GM19463 (cell line): ENCODE measurements around the gene CA6.
"Not testable (repeated sequence)": the region's sequence is repeated elsewhere in the genome, so short reads cannot be mapped to it uniquely, and the experiment has no call there.

Experiments used
- ATAC-seq: cut with Tn5 transposase; IDR thresholded peaks from one replicate; pipeline ENCODE4 v1.9.1; 2021; ENCODE audit warnings: mild to moderate bottlenecking, moderate library complexity; ENCODE audit not compliant: unreplicated experiment

The CA6 gene

DNA sequence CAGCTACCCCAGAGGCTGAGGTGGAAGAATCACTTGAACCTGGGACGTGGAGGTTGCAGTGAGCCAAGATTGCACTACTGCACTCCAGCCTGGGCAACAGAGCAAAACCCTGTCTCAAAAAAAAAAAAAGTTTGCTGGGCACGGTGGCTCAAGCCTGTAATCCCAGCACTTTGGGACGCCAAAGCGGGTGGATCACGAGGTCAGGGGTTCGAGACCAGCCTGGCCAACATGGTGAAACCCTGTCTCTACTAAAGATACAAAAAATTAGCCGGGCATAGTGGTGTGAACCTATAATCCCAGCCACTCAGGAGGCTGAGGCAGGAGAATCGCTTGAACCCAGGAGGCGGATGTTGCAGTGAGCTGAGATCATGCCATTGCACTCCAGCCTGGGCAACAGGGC is 23.2 kb downstream of the CA6 start:
- ATAC-seq = not testable (repeated sequence)

DNA sequence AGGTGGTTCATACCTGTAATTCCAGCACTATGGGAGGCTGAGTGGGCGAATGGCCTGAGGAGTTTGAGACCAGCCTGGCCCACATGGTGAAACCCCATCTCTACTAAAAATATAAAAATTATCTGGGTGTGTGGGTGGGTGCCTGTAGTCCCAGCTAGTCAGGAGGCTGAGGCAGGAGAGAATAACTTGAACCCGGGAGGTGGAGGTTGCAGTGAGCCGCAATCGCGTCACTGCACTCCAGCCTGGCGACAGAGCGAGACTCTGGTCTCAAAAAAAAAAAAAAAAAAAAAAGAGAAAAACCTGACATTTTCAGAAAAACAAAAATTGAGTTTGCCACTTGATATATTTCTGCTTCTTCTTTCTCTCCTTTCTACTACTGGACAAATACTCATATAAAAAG is 24.3 kb downstream of the CA6 start:
- ATAC-seq = no peak

DNA sequence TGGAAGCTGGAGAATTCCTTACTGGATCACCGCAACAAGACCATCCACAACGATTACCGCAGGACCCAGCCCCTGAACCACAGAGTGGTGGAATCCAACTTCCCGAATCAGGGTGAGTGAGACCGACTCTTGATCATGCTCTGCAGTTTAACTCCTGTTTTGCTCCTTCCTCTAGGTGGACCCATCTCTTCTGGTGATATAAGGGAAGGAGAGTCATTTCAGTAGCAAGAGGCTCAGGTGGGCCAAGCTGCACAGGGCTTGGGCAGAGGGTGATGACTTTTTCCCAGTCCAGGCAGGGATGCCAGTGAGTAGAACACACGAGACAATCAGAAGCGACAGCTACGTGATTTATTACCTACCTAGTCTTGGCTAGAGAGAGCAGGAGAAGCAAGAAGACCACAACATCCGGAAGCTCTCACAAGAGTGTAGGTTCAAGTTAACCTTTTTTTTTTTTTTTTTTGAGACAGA is 25.2 kb downstream of the CA6 start:
- no peak for ATAC-seq

DNA sequence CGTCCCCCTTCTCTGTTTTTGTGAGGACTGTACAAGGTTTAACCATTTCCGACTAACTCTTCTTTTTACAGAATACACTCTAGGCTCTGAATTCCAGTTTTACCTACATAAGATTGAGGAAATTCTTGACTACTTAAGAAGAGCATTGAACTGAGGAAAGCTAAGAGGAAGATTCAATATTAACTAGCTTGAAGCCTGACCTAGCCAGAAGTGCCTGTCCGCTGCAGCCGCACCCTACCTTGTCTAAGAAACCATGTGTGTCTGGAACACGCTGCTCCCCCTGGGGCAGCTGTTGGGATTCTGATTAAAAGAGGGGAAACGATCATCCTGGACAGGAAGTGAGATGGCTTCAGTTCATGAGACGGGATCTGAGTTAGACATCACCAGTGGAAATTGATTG is 28.9 kb downstream of the CA6 start:
- ATAC-seq = no peak

DNA sequence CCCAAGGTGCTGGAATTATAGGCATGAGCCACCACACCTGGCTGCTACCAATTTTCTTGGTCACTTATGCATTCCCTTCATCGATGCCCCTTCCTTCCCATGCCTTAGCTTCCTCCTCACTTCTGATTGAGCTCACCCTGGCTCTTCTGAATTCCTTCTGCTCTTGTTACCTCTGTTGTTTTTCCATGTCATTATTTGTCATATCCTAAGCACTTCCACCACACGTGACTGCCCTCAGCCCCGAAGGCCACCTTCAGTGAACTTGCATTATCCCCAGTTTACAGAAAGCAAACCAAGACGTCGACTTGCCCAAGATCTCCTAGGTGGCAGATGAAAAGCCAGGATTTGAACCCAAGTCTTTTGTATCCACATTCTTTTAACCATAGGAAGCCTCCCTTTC is 30.7 kb downstream of the CA6 start:
- ATAC-seq = no peak

DNA sequence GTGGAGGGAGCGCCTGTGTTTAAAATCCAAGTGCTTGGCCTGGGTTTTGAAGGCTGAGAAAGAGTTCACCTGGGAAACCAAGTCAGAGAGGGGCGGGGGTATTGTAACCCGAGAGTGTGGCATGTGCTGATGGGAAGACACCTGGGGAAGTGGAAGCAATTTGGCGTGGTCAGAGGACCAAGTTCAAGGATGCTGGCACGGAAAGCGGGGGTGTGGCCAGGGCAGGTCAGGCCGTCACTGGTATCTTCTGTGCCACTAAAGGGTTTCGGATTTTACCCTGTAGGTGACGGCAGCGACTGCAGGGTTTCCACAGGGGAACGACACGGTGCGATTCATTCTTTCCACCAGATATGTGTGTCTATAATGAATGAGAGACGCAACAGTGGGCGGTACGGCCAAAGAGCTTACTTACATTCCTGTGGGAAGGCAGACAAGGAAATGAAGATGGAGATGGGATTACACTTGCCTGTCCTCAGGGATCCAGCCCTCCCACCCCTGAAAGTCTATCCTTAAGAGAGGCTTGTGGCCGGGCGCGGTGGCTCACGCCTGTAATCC is 31.3 kb downstream of the CA6 start:
- no peak for ATAC-seq

DNA sequence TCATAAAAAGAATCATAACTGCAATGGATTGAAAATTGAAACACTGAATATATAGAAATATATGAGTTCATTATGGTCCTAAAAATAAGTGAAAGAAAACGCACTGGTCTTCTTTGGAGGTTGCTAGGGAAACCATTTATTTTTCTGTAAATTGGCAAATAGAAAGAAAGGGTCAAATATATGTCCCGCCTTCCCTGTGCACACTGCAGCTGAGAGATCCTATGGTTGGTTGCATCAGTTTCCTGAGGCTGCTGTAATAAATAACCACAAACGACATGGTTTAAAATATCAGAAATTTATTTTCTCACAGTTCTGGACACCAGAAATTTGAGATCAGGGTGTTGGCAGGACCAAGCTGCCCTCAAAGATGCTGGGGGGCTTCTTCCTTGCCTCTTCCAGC is 35.0 kb downstream of the CA6 start:
- ATAC-seq = no peak

DNA sequence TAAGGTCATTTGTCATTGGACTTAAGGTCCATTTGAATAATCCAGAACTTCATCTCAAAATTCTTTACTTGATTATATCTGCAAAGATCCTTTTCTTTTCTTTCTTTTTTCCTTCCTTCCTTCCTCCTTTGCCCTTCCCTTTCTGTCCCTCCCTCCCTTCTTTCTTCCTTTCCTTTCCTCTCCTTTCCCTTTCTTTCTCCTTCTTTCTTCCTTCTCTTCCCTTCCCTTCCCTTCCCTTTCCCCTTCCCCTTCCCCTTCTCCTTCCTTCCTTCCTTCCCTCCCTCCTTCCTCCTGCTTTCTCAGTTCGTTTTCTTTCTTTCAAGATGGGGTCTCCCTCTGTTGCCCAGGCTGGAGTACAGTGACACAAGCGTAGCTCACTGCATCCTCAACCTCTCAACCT is 35.5 kb downstream of the CA6 start:
- ATAC-seq = no peak

DNA sequence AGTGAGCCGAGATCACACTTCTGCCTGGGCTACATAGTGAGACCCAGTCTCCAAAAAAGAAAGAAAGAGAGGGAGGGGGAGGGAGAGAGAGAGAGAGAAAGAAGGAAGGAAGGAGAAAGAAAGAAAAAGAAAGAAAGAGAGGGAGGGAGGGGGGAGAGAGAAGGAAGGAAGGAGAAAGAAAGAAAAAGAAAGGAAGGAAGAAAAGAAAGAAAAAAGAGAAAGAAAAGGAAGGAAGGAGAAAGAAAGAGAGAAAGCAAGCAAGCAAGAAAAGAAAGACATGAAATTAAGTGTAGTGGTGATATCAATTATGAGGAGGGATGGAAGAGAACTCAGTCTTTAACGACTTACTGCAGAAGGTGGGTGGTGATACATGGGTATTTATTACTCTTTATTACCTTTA is 38.5 kb downstream of the CA6 start:
- no peak for ATAC-seq

DNA sequence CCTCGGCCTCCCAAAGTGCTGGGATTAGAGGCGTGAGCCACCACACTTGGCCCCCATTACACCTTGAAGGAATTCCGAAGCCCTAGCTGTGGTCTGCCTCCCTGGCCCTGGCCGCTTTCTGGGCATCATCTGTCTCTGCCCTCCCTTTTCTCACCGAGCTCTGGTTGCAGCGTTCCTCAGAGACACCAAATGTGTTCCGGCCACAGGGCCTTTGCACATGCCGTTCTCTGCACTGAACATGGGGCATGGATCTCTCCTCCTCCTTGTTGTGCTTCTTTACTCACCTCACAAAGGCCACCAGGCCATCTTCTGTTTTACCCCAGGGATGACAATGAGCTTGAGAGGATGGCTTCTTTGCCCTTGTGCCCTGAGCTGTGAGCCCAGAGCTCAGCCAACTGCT is 39.3 kb downstream of the CA6 start:
- no peak for ATAC-seq

DNA sequence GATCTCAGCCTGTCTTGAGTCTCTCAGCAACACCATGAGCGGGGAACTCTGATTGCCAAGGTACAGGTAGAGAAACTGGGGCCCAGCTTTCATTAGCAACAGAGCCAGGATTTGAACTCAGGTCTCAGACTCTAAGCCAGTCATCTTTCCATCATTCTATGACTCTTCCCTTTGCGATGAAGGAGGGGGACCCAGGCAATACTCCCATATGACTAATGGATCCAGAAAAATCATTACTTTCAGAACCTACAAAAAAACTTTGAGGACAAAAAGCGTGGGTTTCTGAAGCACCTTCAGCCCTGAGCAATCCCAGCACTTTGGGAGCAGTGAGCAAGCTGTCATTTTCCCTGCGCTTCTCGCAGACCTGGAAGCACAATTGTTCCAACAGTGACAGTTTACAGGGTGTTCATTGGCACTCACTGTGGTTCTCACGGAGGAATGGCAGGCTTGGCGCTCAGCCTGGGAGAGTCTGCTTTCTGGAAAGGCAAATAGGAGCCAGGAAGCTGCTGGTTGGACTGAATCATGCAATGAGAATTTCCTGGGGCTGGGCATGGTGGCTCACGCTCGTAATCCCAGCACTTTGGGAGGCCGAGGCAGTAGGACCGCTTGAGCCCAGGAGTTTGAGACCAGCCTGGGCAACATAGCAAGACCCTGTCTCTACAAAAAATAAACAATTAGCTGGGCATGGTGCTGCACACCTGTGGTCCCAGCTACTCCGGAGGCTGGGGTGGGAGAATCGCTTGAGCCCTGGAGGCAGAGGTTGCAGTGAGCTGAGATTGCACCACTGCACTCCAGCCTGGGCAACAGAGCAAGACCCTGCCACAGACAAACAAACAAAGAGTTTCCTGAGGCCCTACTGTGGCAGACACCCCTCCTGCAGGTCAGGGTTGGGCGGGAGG is 40.5 kb downstream of the CA6 start:
- no peak for ATAC-seq

DNA sequence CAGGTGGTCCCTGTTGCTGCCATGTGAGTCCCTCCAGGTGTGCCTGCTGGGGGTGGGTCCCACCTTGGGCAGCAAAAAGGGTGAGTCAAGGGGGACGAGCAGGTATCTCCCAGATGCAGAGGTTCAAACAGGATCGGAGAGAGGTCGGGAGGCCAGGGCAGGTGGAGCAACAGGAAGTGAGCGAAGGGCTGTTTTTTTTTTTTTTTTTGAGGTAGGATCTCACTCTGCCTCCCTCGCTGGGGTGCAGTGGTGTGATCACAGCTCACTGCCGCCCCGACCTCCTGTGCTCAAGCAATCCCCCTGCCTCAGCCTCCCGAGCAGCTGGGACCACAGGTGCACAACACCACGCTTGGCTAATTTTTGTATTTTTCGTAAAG is 41.1 kb downstream of the CA6 start:
- no peak for ATAC-seq

DNA sequence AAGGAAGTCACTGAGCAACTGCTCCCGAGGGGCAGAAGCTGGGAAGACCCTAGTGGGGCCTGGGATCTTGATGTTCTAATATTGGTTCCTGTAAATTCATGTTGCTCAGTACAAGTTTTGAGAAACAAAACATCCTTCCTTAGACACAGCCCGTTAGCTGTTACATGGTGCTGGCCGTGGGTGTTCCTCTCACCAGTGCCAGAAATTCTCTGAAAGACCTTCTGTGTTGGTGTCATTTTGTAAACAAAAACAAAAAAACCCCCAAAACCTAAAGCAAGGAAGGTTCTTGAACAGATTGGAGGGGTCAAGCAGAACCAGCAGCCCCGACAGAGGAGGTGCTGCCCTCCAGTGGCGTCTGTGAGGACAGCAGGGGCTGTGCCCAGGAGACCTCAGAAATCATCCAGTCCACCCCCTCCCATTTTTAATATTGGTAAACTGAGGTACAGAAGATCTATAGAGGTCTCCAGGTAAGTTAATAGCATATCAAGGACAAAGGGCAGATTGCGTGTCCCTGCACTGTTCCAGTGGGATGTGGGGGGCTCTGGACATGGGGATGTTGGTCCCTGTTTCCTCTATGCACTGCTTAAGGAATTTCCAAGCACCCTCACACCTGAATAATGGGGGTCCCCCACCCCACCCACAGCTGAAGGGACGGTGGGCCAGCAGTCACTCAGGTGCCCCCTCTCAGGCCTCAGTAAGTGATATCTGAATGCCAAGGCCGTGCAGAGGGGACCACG is 42.4 kb downstream of the CA6 start:
- no peak for ATAC-seq

DNA sequence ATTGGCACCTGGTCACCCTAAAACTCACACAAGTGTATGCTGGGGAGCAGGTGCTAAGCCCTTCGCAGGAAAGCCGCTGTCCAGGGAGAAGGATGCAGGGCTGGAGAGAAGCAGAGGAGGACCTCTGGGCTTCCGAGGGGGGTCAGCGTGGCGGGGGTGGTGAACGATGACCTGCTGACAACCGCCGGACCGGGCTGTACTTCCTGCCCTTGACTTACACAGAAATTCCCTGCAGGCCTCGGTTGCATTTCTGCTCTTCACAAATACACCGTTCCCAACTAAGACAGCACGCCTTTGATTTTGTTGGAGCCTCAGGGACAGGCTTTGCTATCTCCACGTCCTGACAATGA is 42.9 kb downstream of the CA6 start:
- no peak for ATAC-seq

DNA sequence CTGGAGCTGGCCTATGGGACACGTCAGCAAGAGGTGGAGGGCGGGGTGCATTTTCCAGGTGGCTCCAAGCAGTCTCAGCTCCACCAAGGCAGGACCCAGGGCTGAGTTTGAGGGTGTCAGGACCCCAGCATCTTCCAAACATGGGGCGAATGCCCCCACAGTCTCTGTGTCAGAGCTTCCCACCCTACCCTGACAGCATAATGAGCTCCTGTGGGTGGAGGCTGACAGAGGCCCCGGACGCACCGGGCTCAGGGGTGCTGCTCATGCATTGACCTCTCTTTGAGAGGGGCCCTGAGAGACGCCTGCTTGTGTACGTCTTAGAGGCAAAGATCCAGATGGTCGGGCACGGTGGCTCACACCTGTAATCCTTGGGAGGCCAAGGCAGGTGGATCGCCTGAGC is 43.4 kb downstream of the CA6 start:
- no peak for ATAC-seq

DNA sequence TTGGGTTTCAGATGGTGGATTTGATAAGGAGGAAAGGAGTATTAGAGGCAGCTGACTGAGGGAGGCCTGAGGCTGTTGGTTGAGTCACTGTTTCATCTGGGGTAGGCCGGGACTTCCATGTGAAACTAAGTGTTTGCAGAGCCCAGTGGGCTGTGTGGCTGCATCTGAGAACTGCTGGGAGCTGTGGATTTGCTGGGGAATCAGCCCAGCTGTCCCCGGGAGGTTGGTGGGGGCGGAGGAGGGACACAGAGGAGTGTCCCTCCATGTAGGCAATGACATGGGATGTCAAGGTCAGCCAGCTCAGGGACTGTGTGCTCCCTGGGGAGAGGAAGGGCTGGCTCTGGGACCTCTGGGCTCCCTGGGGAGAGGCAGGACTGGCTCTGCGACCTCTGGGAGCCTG is 44.2 kb downstream of the CA6 start:
- no peak for ATAC-seq

DNA sequence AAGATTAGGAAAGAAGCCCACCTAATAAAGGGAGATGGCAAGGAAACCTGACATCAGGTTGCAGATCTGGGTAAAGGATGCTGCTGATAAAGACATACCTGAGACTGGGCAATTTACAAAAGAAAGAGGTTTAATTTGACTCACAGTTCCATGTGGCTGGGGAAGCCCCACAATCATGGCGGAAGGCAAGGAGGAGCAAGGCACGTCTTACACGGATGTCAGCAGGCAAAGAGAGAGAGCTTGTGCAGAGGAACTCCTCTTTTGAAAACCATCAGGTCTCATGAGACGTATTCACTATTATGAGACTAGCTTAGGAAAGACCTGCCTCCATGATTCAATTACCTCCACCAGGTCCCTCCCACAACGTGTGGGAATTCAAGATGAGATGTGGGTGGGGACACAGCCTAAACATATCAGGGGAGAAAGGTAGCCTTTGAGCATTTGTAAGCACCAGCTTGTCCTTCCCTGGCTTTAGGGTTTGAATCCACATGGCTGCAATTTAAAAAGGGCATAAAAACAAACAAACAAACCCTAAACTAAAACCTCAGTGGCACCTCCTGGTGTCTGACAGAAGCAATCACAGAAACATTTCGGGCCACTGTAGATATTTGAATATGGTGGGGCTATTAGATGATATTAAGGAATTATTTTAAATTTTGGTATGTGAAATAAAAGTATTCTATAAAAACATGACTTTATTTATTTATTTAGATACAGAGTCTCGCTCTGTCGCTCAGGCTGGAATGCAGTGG is 47.4 kb downstream of the CA6 start:
- no peak for ATAC-seq

DNA sequence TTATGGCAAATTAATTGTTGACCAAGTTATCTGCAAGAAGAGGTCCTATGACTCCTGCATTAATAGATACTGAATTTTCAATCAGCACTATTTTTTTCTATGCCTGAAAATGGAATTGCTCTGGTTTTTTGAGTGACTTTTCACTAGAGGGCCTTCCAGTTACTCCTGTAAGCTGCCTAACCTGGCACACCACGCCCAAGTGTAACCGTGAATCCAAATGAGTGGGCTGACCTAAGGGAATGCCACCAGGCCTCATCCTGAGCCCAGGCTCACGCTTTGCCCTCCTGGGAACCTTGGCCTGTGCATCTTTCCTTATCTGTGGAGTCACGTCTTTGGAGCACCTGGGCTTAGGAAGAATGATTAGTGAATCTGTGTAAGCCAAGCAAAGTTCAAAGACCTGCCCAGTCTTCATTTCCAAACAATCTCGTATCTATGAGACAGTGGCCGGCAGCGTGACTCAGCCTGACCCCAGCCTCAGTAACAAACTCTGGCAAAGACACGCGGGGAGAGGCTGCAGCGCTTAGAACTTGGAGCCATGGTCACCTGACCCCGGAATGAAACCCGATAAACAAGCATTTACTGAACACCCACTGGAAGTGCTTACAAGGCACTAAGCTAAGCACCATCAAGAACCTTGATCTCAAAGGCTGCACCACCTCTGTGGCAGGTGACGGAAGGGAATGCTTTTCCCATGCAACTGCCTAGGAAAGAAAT is 48.5 kb downstream of the CA6 start:
- ATAC-seq = not testable (repeated sequence)

DNA sequence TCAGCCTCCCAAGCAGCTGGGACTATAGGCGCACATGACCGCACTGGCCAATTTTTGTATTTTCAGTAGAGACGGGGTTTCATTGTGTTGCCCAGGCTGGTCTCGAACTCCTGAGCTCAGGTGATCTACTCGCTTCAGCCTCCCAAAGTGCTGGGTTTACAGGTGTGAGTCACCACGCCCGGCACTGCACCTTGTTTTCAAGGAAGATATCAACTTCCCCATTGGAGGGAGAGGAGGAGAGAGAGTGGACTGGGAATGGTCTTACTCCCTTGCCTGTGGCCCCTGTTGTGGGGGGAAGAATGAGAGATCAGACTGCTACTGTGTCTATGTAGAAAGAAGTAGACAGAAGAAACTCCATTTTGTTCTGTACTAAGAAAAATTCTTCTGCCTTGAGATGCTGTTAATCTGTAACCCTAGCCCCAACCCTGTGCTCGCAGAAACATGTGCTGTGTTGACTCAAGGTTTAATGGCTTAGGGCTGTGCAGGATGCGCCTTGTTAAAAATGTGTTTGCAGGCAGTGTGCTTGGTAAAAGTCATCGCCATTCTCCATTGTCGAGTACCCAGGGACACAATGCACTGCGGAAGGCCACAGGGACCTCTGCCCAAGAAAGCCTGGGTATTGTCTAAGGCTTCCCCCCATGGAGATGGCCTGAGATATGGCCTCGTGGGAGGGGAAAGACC is 56.0 kb downstream of the CA6 start:
- not testable (repeated sequence) for ATAC-seq

DNA sequence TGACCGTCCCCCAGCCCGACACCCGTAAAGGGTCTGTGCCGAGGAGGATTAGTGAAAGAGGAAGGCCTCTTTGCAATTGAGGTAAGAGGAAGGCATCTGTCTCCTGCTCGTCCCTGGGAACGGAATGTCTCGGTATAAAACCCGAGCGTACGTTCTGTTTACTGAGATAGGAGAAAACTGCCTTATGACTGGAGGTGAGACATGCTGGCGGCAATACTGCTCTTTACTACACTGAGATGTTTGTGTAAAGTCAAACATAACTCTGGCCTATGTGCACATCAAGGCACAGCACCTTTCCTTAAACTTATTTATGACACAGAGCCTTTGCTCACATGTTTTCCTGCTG is 56.5 kb downstream of the CA6 start:
- not testable (repeated sequence) for ATAC-seq
